CD14-positive monocyte (primary cell): ENCODE measurements around the gene RAPGEF5. TPM values are rescaled to one million over a fixed set of nuclear protein-coding genes. Genes with fewer than 3 reads are reported as not detected.

Experiments used
- DNase-seq, 3 donors: peaks; one replicate each; pipeline ENCODE4 v3.0.0-alpha.2; 2011 to 2022
- H2AFZ ChIP-seq: 2 replicates; pipeline ENCODE4 v1.6.0; 2012; ENCODE audit warnings: mild to moderate bottlenecking, low read depth, low read length, inconsistent platforms; ENCODE audit not compliant: insufficient read depth, poor library complexity, severe bottlenecking
- H3K27ac ChIP-seq, 2 donors: 1 replicate in 1 of 2; 2 replicates in 1 of 2; pipeline ENCODE4 v1.5.1; 2012 to 2013; ENCODE audit warnings: low read length in 2 of 2, control low read depth in 1 of 2, inconsistent platforms in 1 of 2, low read depth in 1 of 2, mild to moderate bottlenecking in 1 of 2
- H3K27me3 ChIP-seq, 2 donors: one replicate each; pipeline versions ENCODE4 v1.6.0 to v1.6.1; 2011 to 2013; ENCODE audit warnings: low read length in 2 of 2; ENCODE audit not compliant: control insufficient read depth in 2 of 2, insufficient read depth in 2 of 2
- H3K36me3 ChIP-seq, 2 donors: replicated peaks in 1 of 2; 1 replicate in 1 of 2; 2 replicates in 1 of 2; pipeline versions ENCODE4 v1.5.1 to v1.6.1; 2012 to 2013; ENCODE audit warnings: low read length in 2 of 2, control low read depth in 1 of 2, inconsistent platforms in 1 of 2, mild to moderate bottlenecking in 1 of 2; ENCODE audit not compliant: insufficient read depth in 2 of 2, control insufficient read depth in 1 of 2
- H3K4me1 ChIP-seq, 2 donors: 1 replicate in 1 of 2; 2 replicates in 1 of 2; pipeline versions ENCODE4 v1.5.1 to v1.6.1; 2012 to 2013; ENCODE audit warnings: low read length in 2 of 2, control low read depth in 1 of 2, inconsistent platforms in 1 of 2, mild to moderate bottlenecking in 1 of 2, moderate library complexity in 1 of 2; ENCODE audit not compliant: insufficient read depth in 2 of 2, control insufficient read depth in 1 of 2
- H3K4me2 ChIP-seq: replicated peaks from 2 replicates; pipeline ENCODE3; 2012; ENCODE audit warnings: low read length, moderate library complexity, mild to moderate bottlenecking; ENCODE audit not compliant: poor library complexity, severe bottlenecking; ENCODE audit errors: extremely low read depth
- H3K4me3 ChIP-seq, 3 experiments: fragments of 200-600 bp in 1 of 3; sonication (generic) in 1 of 3; replicated peaks in 1 of 3; 1 replicate in 2 of 3; 2 replicates in 1 of 3; pipeline ENCODE4 v1.5.1; 2011 to 2013; ENCODE audit warnings: low read length in 3 of 3, mild to moderate bottlenecking in 3 of 3, control low read depth in 2 of 3, low read depth in 2 of 3, inconsistent platforms in 1 of 3, moderate library complexity in 1 of 3
- H3K79me2 ChIP-seq: 2 replicates; pipeline ENCODE4 v1.6.0; 2012; ENCODE audit warnings: mild to moderate bottlenecking, control low read depth, inconsistent platforms, low read length, moderate library complexity; ENCODE audit not compliant: insufficient read depth
- H3K9ac ChIP-seq: 2 replicates; pipeline ENCODE4 v1.6.0; 2017; ENCODE audit warnings: low read length, mild to moderate bottlenecking; ENCODE audit not compliant: insufficient read depth, poor library complexity, severe bottlenecking
- H3K9me3 ChIP-seq, 2 donors: replicated peaks in 1 of 2; 1 replicate in 1 of 2; 2 replicates in 1 of 2; pipeline versions ENCODE4 v1.5.1 to v1.6.1; 2012 to 2013; ENCODE audit warnings: low read length in 2 of 2, control low read depth in 1 of 2; ENCODE audit not compliant: control insufficient read depth in 1 of 2, insufficient read depth in 1 of 2
- H4K20me1 ChIP-seq: 2 replicates; pipeline ENCODE4 v1.6.0; 2012; ENCODE audit warnings: mild to moderate bottlenecking, low read length, control low read depth, moderate library complexity; ENCODE audit not compliant: insufficient read depth
- H3K27ac Mint-ChIP-seq, 7 donors: one replicate each; pipeline ENCODE4 v1.8.0; 2020; ENCODE audit warnings: mild to moderate bottlenecking in 7 of 7, mixed read lengths in 7 of 7, moderate library complexity in 6 of 7, inconsistent platforms in 2 of 7
- H3K27me3 Mint-ChIP-seq, 3 donors: one replicate each; pipeline ENCODE4 v1.8.0; 2021 to 2022; ENCODE audit warnings: low read depth in 3 of 3, mild to moderate bottlenecking in 3 of 3, mixed read lengths in 3 of 3, moderate library complexity in 3 of 3, inconsistent platforms in 1 of 3
- H3K36me3 Mint-ChIP-seq, 2 donors: one replicate each; pipeline ENCODE4 v1.8.0; 2020; ENCODE audit warnings: mixed read lengths in 2 of 2, inconsistent platforms in 1 of 2, mild to moderate bottlenecking in 1 of 2
- H3K4me1 Mint-ChIP-seq: one replicate; pipeline ENCODE4 v1.8.0; 2020; ENCODE audit warnings: mild to moderate bottlenecking, mixed read lengths
- H3K4me3 Mint-ChIP-seq, 2 donors: one replicate each; pipeline ENCODE4 v1.8.0; 2020; ENCODE audit warnings: mild to moderate bottlenecking in 2 of 2, mixed read lengths in 2 of 2, moderate library complexity in 1 of 2
- H3K9me3 Mint-ChIP-seq, 7 donors: one replicate each; pipeline ENCODE4 v1.8.0; 2020 to 2022; ENCODE audit warnings: mixed read lengths in 7 of 7, mild to moderate bottlenecking in 6 of 7, moderate library complexity in 6 of 7, inconsistent platforms in 2 of 7
- WGBS: methylation state at CpG from one replicate; pipeline ENCODE4 v1.1.5; 2013; ENCODE audit warnings: missing lambda C conversion rate; ENCODE audit not compliant: insufficient coverage; 5-methylcytosine and 5-hydroxymethylcytosine counted together
- intact Hi-C, 2 donors: fragments of 100-400 bp; cut with micrococcal nuclease; formaldehyde crosslinking; loops; one replicate each; pipeline versions ENCODE4 v1.15.0 to v1.15.1; 2023
- polyA plus RNA-seq, 3 donors: library from polyadenylated mRNA; depleted of rRNA in 1 of 3; unstranded in 2 of 3; stranded (reverse) in 1 of 3; fragments of 300-500 nt in 2 of 3; fragments of >200 nt in 1 of 3; fragmentation: Illumina TruSeq in 2 of 3; gene quantifications; 1 replicate in 2 of 3; 2 replicates in 1 of 3; pipeline ENCODE4 v1.2.3, GENCODE V29; 2012 to 2021
- TF ChIP-seq, protein P1 (sequence below): fragments of 200-600 bp; IDR thresholded peaks from one replicate; pipeline ENCODE4 v1.8.0; 2022; ENCODE audit warnings: antibody characterized with exemption, mild to moderate bottlenecking

The RAPGEF5 gene
- polyA plus RNA-seq, 3 donors, result not detected

DNA sequence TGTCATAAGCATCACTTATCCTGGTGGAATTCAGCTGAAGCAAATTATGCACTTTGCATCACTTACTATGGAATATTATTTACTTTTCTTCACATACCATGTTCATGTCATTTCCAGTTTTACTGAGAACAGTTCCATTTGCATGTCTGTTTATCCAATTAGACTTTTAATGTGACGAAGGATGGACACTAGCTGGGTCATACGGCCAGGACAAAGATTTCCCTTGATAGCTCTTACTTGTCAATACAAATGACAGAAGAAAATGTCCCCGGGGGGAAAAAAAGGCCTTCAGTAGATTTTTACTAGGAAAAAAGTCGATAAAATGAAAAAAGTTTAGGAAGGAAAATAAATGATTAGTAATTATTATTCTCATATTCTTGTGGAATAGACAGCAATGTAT is 106.6 kb downstream of the RAPGEF5 start:
- Histone ChIP-seq H3K4me3 (no peak overlapping the region), H3K4me2 (no peak overlapping the region), H3K4me1 (no peaks in the 10 kb centered on the region), H3K27ac (no peak overlapping the region), H3K79me2 (no peaks in the 10 kb centered on the region), H3K27me3 (no peaks in the 10 kb centered on the region), H3K36me3 (no peaks in the 10 kb centered on the region), H4K20me1 (no peaks in the 10 kb centered on the region), H2AFZ (no peak overlapping the region), H3K9ac (no peak overlapping the region), H3K9me3 (no peaks in the 10 kb centered on the region)
- TF ChIP-seq, protein P1, sequence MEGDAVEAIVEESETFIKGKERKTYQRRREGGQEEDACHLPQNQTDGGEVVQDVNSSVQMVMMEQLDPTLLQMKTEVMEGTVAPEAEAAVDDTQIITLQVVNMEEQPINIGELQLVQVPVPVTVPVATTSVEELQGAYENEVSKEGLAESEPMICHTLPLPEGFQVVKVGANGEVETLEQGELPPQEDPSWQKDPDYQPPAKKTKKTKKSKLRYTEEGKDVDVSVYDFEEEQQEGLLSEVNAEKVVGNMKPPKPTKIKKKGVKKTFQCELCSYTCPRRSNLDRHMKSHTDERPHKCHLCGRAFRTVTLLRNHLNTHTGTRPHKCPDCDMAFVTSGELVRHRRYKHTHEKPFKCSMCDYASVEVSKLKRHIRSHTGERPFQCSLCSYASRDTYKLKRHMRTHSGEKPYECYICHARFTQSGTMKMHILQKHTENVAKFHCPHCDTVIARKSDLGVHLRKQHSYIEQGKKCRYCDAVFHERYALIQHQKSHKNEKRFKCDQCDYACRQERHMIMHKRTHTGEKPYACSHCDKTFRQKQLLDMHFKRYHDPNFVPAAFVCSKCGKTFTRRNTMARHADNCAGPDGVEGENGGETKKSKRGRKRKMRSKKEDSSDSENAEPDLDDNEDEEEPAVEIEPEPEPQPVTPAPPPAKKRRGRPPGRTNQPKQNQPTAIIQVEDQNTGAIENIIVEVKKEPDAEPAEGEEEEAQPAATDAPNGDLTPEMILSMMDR, result no peak
- no peaks in the 10 kb centered on the region for H3K4me1 Mint-ChIP-seq
- H3K27me3 Mint-ChIP-seq, result peaks cover 0 to 2% (median 0%) of the 10 kb centered on the region in 3 donors
- peaks cover 2 to 11% (median 3%) of the 10 kb centered on the region in 7 donors for H3K9me3 Mint-ChIP-seq
- intact Hi-C loops, result no loop called here
- no peak overlapping the region for H3K27ac Mint-ChIP-seq
- WGBS, result no CpG with 5 or more reads among the region's 4 CpGs
- no peak for DNase-seq
- H3K4me3 Mint-ChIP-seq, result no peak overlapping the region
- H3K36me3 Mint-ChIP-seq, result no peaks in the 10 kb centered on the region

DNA sequence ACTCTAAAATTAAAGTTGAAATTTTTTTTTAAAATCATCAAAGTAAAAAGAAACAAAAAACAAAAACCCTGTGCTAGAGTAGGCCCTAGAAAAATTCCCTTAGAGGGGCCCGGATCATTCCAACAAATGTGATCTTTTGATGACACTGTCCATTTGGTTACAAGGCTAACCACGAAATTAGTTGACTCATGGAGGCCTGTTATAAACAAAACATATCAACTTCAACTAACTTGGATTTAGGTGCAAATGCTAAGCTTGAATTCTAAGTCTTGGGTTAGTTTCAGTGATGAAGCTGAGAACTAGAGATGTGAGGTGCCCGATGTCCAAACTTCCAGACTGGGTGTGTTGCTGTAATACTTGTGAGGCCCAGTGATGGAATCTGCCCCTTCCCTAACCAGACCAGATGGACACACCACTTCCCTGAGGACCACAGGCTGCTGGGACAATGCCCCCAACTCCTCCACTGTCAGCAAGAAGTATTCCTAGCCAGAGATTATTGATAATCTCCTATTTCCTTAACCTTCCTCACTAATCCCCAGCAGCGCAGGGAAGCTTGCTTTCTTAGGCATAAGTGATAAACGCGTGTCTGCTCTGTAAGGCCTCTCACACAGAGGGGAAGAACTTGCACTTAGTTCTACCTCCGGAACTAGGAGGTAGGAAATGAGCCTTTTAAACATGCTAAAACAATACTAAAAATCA is 108.7 kb downstream of the RAPGEF5 start:
- TF ChIP-seq, protein P1, result no peak
- whole genome bisulfite sequencing, result 86% methylated on average over 1 of the region's 7 CpGs
- H3K27me3 ChIP-seq, result no peaks in the 10 kb centered on the region
- H3K4me3 ChIP-seq, result no peak overlapping the region
- intact Hi-C loops, result no loop called here
- H3K4me2 ChIP-seq, result no peak overlapping the region
- no peaks in the 10 kb centered on the region for H4K20me1 ChIP-seq
- H3K27ac Mint-ChIP-seq, result no peak overlapping the region
- H2AFZ ChIP-seq, result no peak overlapping the region
- H3K9ac ChIP-seq, result no peak overlapping the region
- H3K36me3 ChIP-seq, result no peaks in the 10 kb centered on the region
- no peak overlapping the region for H3K4me3 Mint-ChIP-seq
- no peaks in the 10 kb centered on the region for H3K79me2 ChIP-seq
- H3K4me1 Mint-ChIP-seq, result no peaks in the 10 kb centered on the region
- no peak for DNase-seq
- H3K36me3 Mint-ChIP-seq, result no peaks in the 10 kb centered on the region
- no peaks in the 10 kb centered on the region for H3K4me1 ChIP-seq
- H3K9me3 ChIP-seq, result no peaks in the 10 kb centered on the region
- H3K9me3 Mint-ChIP-seq, result peaks cover 2 to 15% (median 3%) of the 10 kb centered on the region in 7 donors
- no peak overlapping the region for H3K27ac ChIP-seq
- peaks cover 0 to 2% (median 0%) of the 10 kb centered on the region in 3 donors for H3K27me3 Mint-ChIP-seq
